Measurements from ENCODE around the gene SCNM1.

DNA sequence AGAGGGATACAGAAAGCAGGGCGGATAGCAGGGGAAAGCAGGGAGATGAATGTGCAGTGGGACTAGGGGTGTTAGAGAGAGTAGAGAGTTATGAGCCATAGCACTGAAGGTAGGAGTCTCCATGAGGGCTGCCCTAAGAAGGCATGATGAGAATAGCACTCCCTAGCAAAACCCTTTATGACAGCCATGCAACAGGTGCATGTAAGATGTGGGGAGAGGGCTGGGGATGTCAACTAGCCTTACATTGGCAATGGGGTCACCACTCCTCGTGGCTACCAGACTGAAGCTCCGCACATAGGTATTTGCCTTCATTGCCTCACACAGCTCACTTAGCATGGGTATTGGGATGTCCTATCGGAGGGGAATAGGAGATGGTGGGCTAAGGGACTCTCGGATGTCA, 5.2 kb downstream of the SCNM1 start:
- TF ChIP-seq, protein P1, sequence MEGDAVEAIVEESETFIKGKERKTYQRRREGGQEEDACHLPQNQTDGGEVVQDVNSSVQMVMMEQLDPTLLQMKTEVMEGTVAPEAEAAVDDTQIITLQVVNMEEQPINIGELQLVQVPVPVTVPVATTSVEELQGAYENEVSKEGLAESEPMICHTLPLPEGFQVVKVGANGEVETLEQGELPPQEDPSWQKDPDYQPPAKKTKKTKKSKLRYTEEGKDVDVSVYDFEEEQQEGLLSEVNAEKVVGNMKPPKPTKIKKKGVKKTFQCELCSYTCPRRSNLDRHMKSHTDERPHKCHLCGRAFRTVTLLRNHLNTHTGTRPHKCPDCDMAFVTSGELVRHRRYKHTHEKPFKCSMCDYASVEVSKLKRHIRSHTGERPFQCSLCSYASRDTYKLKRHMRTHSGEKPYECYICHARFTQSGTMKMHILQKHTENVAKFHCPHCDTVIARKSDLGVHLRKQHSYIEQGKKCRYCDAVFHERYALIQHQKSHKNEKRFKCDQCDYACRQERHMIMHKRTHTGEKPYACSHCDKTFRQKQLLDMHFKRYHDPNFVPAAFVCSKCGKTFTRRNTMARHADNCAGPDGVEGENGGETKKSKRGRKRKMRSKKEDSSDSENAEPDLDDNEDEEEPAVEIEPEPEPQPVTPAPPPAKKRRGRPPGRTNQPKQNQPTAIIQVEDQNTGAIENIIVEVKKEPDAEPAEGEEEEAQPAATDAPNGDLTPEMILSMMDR (IDR thresholded peaks at IDR 0.05) = no peak
- TF ChIP-seq POLR2A (IDR thresholded peaks at IDR 0.05) = no peak

All from thyroid gland (tissue), 4 donors.